Measurements from ENCODE around the gene HOXA5.

Gene HOXA5

DNA sequence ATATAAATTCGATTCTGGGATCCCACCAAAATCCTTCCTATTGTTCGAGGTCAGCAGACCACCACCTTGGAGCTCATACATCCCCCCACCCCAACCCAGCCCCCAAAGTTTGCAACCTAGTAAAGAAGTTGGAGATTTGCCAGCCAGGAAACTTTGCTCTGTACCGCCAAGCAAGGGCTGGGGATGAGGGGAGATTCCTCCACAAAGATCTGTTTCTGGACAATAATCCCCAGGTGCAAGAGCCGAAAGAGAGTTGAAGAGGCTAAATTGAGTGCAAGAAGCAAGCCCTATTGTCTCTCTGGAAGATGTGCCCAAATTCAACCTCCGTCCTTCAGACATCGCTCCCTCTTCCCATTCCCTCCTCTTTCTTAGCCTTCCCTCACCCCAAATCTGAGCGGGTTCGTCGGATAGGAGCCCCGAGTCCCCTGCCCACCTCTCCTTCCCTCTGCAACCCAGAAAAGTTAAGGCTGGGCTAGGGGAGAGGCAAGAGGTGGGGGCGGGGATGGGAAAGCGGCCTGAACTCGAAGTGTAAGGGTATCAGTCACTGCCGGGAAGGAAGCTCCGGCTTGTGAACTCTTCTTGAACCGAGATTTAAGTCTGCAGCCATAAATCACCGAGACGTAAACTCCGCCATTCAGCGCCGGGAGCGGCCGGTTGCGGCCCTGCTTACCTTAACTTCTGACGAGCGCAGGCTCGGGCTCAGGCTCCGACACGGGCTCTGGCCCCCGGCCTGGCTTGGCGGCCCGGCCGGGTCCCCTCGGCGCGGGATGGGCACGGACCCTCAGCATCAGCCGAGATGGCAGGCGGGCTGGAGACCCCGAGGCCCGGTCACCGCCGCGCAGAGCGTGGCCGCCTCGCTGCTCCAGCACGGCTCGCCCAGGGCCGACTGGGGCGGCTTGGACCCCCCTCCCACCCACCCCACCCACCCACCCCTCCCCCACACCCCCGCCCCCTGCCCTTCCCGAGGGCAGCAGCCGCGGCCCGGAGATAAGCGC, 30.2 kb downstream of the HOXA5 start (continued):
- TF ChIP-seq, protein P1, sequence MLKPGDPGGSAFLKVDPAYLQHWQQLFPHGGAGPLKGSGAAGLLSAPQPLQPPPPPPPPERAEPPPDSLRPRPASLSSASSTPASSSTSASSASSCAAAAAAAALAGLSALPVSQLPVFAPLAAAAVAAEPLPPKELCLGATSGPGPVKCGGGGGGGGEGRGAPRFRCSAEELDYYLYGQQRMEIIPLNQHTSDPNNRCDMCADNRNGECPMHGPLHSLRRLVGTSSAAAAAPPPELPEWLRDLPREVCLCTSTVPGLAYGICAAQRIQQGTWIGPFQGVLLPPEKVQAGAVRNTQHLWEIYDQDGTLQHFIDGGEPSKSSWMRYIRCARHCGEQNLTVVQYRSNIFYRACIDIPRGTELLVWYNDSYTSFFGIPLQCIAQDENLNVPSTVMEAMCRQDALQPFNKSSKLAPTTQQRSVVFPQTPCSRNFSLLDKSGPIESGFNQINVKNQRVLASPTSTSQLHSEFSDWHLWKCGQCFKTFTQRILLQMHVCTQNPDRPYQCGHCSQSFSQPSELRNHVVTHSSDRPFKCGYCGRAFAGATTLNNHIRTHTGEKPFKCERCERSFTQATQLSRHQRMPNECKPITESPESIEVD (tag by site-specific recombination; IDR thresholded peaks at IDR 0.05), result peak; percentile 7; the same call in 1 of the 2 replicates
- TF ChIP-seq, protein P2, sequence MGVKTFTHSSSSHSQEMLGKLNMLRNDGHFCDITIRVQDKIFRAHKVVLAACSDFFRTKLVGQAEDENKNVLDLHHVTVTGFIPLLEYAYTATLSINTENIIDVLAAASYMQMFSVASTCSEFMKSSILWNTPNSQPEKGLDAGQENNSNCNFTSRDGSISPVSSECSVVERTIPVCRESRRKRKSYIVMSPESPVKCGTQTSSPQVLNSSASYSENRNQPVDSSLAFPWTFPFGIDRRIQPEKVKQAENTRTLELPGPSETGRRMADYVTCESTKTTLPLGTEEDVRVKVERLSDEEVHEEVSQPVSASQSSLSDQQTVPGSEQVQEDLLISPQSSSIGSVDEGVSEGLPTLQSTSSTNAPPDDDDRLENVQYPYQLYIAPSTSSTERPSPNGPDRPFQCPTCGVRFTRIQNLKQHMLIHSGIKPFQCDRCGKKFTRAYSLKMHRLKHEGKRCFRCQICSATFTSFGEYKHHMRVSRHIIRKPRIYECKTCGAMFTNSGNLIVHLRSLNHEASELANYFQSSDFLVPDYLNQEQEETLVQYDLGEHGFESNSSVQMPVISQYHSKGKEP (tag by site-specific recombination; IDR thresholded peaks at IDR 0.05), result no peak
- TF ChIP-seq ZSCAN23 (tag by site-specific recombination; IDR thresholded peaks at IDR 0.05) (no peak), ZNF747 (tag by site-specific recombination; IDR thresholded peaks at IDR 0.05) (no peak), ZNF548 (tag by site-specific recombination; IDR thresholded peaks at IDR 0.05) (no peak), SETDB1 (IDR thresholded peaks at IDR 0.05; ENCODE audit: insufficient read length, low read length) (no peak), ZNF391 (tag by site-specific recombination; IDR thresholded peaks at IDR 0.05; ENCODE audit: borderline replicate concordance, low read depth) (peak; percentile 54; the same call in 1 of the 2 replicates), KLF9 (tag by site-specific recombination; IDR thresholded peaks at IDR 0.05; ENCODE audit: low read depth) (0 out of 2 replicates have a peak, but pooled peaks have one; percentile 19), ZBTB48 (tag by site-specific recombination; IDR thresholded peaks at IDR 0.05) (peak; percentile 48; the same call in 1 of the 2 replicates), BCL11B (tag by site-specific recombination; IDR thresholded peaks at IDR 0.05; ENCODE audit: low read depth) (peak; percentile 53; the same call in 1 of the 2 replicates), SP3 (tag by site-specific recombination; IDR thresholded peaks at IDR 0.05) (no peak), ZNF624 (tag by site-specific recombination; IDR thresholded peaks at IDR 0.05) (no peak), YY2 (tag by site-specific recombination; IDR thresholded peaks at IDR 0.05) (0 out of 2 replicates have a peak, but pooled peaks have one; percentile 36)
- TF ChIP-seq, protein P3, sequence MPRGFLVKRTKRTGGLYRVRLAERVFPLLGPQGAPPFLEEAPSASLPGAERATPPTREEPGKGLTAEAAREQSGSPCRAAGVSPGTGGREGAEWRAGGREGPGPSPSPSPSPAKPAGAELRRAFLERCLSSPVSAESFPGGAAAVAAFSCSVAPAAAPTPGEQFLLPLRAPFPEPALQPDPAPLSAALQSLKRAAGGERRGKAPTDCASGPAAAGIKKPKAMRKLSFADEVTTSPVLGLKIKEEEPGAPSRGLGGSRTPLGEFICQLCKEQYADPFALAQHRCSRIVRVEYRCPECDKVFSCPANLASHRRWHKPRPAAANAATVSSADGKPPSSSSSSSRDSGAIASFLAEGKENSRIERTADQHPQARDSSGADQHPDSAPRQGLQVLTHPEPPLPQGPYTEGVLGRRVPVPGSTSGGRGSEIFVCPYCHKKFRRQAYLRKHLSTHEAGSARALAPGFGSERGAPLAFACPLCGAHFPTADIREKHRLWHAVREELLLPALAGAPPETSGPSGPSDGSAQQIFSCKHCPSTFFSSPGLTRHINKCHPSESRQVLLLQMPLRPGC (tag by site-specific recombination; IDR thresholded peaks at IDR 0.05), result 0 out of 2 replicates have a peak, but pooled peaks have one; percentile 12
- TF ChIP-seq, protein P4, sequence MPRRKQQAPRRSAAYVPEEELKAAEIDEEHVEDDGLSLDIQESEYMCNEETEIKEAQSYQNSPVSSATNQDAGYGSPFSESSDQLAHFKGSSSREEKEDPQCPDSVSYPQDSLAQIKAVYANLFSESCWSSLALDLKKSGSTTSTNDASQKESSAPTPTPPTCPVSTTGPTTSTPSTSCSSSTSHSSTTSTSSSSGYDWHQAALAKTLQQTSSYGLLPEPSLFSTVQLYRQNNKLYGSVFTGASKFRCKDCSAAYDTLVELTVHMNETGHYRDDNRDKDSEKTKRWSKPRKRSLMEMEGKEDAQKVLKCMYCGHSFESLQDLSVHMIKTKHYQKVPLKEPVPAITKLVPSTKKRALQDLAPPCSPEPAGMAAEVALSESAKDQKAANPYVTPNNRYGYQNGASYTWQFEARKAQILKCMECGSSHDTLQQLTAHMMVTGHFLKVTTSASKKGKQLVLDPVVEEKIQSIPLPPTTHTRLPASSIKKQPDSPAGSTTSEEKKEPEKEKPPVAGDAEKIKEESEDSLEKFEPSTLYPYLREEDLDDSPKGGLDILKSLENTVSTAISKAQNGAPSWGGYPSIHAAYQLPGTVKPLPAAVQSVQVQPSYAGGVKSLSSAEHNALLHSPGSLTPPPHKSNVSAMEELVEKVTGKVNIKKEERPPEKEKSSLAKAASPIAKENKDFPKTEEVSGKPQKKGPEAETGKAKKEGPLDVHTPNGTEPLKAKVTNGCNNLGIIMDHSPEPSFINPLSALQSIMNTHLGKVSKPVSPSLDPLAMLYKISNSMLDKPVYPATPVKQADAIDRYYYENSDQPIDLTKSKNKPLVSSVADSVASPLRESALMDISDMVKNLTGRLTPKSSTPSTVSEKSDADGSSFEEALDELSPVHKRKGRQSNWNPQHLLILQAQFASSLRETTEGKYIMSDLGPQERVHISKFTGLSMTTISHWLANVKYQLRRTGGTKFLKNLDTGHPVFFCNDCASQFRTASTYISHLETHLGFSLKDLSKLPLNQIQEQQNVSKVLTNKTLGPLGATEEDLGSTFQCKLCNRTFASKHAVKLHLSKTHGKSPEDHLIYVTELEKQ (tag by site-specific recombination; IDR thresholded peaks at IDR 0.05; ENCODE audit: borderline replicate concordance), result no peak
- TF ChIP-seq, protein P5, sequence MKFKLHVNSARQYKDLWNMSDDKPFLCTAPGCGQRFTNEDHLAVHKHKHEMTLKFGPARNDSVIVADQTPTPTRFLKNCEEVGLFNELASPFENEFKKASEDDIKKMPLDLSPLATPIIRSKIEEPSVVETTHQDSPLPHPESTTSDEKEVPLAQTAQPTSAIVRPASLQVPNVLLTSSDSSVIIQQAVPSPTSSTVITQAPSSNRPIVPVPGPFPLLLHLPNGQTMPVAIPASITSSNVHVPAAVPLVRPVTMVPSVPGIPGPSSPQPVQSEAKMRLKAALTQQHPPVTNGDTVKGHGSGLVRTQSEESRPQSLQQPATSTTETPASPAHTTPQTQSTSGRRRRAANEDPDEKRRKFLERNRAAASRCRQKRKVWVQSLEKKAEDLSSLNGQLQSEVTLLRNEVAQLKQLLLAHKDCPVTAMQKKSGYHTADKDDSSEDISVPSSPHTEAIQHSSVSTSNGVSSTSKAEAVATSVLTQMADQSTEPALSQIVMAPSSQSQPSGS (tag by site-specific recombination; IDR thresholded peaks at IDR 0.05; ENCODE audit: low read depth), result no peak
- TF ChIP-seq, protein P6, sequence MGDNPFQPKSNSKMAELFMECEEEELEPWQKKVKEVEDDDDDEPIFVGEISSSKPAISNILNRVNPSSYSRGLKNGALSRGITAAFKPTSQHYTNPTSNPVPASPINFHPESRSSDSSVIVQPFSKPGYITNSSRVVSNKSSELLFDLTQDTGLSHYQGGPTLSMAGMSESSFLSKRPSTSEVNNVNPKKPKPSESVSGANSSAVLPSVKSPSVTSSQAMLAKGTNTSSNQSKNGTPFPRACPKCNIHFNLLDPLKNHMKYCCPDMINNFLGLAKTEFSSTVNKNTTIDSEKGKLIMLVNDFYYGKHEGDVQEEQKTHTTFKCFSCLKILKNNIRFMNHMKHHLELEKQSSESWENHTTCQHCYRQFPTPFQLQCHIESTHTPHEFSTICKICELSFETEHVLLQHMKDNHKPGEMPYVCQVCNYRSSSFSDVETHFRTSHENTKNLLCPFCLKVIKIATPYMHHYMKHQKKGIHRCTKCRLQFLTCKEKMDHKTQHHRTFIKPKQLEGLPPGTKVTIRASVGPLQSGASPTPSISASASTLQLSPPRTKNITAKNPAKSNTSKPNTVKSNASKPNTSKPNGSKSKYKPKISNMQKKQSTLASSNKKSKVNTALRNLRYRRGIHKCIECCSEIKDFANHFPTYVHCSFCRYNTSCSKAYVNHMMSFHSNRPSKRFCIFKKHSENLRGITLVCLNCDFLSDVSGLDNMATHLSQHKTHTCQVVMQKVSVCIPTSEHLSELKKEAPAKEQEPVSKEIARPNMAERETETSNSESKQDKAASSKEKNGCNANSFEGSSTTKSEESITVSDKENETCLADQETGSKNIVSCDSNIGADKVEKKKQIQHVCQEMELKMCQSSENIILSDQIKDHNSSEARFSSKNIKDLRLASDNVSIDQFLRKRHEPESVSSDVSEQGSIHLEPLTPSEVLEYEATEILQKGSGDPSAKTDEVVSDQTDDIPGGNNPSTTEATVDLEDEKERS (tag by site-specific recombination; IDR thresholded peaks at IDR 0.05), result no peak
- TF ChIP-seq, protein P7, sequence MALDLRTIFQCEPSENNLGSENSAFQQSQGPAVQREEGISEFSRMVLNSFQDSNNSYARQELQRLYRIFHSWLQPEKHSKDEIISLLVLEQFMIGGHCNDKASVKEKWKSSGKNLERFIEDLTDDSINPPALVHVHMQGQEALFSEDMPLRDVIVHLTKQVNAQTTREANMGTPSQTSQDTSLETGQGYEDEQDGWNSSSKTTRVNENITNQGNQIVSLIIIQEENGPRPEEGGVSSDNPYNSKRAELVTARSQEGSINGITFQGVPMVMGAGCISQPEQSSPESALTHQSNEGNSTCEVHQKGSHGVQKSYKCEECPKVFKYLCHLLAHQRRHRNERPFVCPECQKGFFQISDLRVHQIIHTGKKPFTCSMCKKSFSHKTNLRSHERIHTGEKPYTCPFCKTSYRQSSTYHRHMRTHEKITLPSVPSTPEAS (tag by site-specific recombination; IDR thresholded peaks at IDR 0.05), result no peak
- TF ChIP-seq, protein P8, sequence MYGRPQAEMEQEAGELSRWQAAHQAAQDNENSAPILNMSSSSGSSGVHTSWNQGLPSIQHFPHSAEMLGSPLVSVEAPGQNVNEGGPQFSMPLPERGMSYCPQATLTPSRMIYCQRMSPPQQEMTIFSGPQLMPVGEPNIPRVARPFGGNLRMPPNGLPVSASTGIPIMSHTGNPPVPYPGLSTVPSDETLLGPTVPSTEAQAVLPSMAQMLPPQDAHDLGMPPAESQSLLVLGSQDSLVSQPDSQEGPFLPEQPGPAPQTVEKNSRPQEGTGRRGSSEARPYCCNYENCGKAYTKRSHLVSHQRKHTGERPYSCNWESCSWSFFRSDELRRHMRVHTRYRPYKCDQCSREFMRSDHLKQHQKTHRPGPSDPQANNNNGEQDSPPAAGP (tag by site-specific recombination; IDR thresholded peaks at IDR 0.05), result no peak
